Stimulated activated CD4-positive, alpha-beta T cell treated with anti-CD3 and anti-CD28 coated beads, TNF-alpha, amount 100 ng/mL, for 24 hours (primary cell): Measurements from ENCODE around the gene AGER.
"Not testable (repeated sequence)": the region's sequence is repeated elsewhere in the genome, so short reads cannot be mapped to it uniquely, and the experiment has no call there.

Experiments
- DNase-seq, 3 experiments: peaks; one replicate each; pipeline ENCODE4 v3.0.0-alpha.2; 2020; ENCODE audit warnings: low read depth in 3 of 3

Gene AGER

GRCh38 chr6:32148289-32149091, 35.6 kb downstream of the AGER start:
- peak; percentile 49 to 65 (median 51) for DNase-seq

GRCh38 chr6:32147401-32148132, 36.5 kb downstream of the AGER start:
- no peak for DNase-seq

- DNase-seq = no peak
Measured at GRCh38 chr6:32146687-32147086, 37.4 kb downstream of the AGER start.

GRCh38 chr6:32146287-32146686, 37.8 kb downstream of the AGER start:
- no peak for DNase-seq

GRCh38 chr6:32144238-32144637, 39.8 kb downstream of the AGER start:
- DNase-seq = not testable (repeated sequence)

- no peak for DNase-seq
Measured at GRCh38 chr6:32140420-32141046, 43.5 kb downstream of the AGER start.

- DNase-seq = no peak
Measured at GRCh38 chr6:32139590-32139989, 44.5 kb downstream of the AGER start.

GRCh38 chr6:32137454-32137853, 46.6 kb downstream of the AGER start:
- no peak for DNase-seq

- DNase-seq = no peak
Measured at GRCh38 chr6:32133786-32134185, 50.3 kb downstream of the AGER start.

GRCh38 chr6:32132110-32132509, 51.9 kb downstream of the AGER start:
- DNase-seq = no peak

GRCh38 chr6:32131439-32131948, 52.6 kb downstream of the AGER start:
- DNase-seq = no peak
